Umbilical cord (tissue), 2 donors: ENCODE measurements around the gene PPP2R2D. TPM values are rescaled to one million over a fixed set of nuclear protein-coding genes. Genes with fewer than 3 reads are reported as not detected.
"Not testable (repeated sequence)": the region's sequence is repeated elsewhere in the genome, so short reads cannot be mapped to it uniquely, and the experiment has no call there.

Experiments used
- DNase-seq: peaks from one replicate; pipeline ENCODE4 v3.0.0-alpha.2; 2015; ENCODE audit warnings: low spot score
- total RNA-seq: library from RNA; depleted of rRNA; stranded (reverse); fragments of >200 nt; gene quantifications from one replicate; pipeline ENCODE4 v1.2.3, GENCODE V29; 2014; ENCODE audit warnings: low replicate concordance; ENCODE audit not compliant: insufficient read depth

Gene PPP2R2D
- total RNA-seq, 1 donor from 2014 or later, result 18.3 TPM

DNA sequence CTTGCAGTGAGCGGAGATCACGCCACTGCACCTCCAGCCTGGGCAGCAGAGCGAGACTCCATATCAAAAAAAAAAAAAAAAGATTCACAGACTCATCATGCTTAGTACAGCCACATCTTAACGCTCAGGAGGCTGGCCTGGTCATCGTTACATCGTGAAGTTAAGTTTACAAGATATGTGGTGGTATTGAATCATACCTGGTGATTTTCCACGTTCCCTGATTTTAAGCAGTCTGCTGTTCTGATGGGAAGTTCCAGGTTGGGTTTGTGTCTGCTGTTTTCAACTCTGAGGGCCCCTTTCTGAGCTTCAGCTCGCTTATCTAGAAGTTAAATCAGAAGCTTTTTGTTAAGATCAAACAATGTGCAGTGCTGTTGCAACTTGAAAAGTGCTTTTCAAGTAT lies 6.9 kb downstream of the PPP2R2D start:
- DNase-seq, result peak; percentile 29

DNA sequence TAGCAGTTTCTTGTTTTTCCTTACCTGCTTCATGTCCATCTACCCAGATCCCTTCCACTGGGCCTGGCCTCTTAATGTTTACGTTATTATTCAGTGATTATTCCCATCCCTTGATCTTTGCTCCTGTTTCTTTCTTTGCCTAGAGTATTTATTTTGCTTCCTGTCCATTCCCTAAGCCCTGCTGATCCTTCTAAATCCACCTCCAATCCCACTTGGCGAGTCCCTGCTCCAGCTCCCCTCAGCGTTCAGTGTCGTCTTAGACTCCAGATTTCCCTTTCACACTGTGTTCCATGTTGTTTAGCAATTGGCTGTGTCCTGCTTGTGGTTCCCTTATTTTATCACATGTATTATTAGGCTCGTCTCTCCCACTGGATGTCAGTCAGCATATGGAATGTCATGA lies 7.3 kb downstream of the PPP2R2D start:
- DNase-seq, result peak; percentile 71

GRCh38 chr10:131909014-131909808 lies 8.4 kb downstream of the PPP2R2D start:
- DNase-seq, result no peak

- DNase-seq, result no peak
Observed at GRCh38 chr10:131909929-131910328, 9.1 kb downstream of the PPP2R2D start.

DNA sequence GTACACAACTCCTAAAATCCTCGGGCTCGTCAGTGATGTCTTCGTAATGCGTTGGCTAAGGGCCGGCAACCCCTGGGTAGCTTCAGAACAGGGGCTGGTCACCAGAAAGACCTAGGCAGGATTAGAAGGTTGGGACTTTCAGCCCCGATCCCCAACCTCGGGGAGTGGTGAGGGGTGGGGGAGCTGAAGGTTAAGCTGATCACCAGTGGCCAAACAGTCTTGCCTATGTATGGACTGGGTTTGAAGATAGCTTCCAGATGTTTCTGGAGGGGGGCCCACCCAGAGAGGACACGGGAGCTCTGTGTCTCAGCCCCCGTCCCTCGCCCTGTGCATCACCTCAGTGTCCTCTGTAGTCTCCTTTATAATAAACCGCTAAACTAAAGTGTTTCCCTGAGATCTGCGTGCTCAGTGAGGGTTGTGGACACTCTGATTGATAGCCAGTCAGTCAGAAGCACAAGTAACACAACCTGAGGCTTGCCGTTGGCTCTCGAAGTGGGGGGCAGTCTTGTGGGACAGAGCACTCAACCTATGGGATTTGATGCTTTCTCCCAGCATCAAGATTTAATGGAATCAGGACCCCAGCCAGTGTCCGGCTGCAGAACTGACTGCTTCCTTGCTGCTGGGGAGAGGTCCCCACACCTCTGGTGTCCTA lies 10.0 kb downstream of the PPP2R2D start:
- DNase-seq, result no peak

DNA sequence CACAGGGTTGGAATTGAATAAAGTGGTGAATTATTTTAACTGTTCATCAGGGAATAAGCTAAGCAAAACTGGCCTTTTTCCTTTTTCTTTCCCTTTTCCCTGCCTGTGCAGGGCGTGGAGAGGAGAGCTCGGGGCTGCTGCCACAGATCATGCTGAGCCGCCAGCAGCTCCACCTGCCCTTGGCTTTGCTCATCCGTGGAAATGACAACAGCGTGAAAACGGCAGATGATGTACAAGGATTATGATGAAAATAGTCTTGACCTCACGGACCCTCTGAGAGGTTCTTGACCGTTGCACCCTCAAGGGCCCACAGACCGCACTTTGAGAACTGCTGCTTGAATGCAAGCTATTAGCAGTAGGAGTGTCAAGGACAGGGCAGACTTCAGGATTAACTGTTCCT lies 10.6 kb downstream of the PPP2R2D start:
- DNase-seq, result no peak

GRCh38 chr10:131912620-131913019 lies 11.8 kb downstream of the PPP2R2D start:
- no peak for DNase-seq

GRCh38 chr10:131915484-131915883 lies 14.7 kb downstream of the PPP2R2D start:
- no peak for DNase-seq

DNA sequence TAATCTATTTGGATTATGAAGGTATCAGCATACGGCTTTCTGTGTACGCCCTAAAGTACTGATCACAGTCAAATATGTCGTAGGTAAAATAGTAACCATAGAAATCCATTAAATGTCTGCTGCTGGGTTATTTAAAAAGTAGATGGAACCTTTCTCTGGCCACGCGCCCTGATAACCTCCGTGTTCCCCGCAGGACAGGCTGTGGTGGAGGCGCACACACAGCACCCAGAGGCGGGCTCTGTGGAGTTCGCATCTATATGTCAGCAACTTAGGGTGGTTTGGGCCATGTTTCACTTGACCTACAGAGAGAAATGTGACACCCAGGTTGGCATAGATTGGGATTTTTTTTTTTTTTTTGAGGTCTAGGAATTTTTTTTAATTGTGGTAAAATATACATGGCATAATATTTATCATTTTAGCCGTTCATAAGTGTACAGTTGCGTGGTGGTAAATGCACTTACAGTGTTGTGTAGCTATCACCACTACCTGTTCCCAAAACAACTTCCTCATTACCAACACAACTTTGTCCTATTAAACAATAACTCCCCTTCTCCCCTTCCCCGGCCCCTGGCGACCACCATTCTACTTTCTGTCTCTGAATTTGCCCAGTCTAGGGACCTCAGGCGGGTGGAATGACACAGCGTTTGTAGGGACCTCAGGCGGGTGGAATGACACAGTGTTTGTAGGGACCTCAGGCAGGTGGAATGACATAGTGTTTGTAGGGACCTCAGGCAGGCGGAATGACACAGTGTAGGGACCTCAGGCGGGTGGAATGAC lies 15.4 kb downstream of the PPP2R2D start:
- DNase-seq, result no peak

- not testable (repeated sequence) for DNase-seq
Observed at GRCh38 chr10:131916767-131917160, 16.0 kb downstream of the PPP2R2D start.

- not testable (repeated sequence) for DNase-seq
Observed at GRCh38 chr10:131917496-131917895, 16.7 kb downstream of the PPP2R2D start.

- not testable (repeated sequence) for DNase-seq
Observed at GRCh38 chr10:131919461-131919860, 18.7 kb downstream of the PPP2R2D start.

- no peak for DNase-seq
Observed at GRCh38 chr10:131920151-131920550, 19.3 kb downstream of the PPP2R2D start.

DNA sequence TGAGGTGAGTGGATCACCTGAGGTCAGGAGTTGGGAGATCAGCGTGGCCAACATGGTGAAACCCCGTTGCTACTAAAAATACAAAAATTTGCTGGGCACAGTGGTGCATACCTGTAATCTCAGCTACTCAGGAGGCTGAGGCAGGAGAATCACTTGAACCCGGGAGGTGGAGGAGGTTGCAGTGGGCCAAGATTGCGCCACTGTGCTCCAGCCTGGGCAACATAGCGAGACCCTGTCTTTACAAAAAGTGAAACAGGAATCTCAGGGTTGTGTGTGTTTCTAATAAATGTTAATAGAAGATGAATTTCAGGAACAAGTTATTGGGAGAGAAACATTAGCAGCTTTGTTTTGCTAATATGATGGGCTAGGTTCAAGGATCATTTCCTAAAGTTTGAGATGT lies 19.9 kb downstream of the PPP2R2D start:
- DNase-seq, result no peak

DNA sequence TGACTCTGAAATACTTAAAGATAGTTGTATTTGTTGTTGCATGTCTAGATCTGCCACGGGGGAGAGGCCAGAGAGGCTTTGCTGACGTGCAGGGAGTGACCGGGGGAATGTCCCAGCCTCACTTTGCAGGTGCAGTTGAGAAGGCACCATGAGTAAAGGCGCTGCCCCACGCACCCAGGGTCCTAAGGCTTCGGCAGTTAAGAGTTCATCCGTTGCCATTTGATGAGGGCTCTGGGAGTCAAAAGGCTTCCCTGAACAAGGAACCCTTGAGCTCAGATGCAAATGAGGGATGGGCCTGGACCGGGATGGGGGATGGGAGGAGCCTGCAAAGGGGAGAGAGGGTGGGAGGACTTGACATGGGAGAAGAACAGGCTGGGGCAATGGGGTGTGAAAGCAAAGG lies 20.4 kb downstream of the PPP2R2D start:
- DNase-seq, result peak; percentile 31

DNA sequence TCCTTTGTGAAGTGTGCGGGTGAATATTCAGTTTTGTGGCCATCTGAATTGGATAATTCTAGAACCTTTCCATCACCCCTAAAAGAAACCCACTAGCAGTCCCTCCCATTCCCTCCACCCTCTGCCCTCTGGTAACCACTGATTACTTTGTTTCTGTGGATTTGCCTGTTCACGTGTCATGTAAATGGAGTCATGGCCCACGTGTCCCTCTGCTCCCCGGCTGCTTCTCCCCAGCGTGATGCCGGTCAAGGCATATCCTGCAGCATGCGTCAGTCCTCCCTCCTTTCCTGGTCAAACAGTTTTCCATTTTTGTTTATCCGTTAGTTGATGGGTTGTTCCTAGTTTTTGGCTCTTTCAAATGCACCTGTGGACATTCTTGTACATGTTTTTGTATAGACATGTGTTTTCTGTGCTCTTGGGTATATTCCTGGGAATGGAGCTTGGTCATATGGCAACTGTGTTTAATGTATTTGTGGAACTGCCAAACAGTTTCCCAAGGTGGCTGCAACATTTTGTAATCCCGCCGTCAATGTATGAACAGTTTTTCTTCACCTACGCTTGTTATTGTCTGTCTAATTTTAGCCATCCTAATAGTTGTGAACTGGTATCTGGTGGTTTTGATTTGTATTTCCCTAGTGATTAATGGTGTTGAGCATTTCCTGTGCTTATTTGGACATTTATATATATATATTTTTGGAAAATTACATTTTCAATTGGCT lies 22.4 kb downstream of the PPP2R2D start:
- no peak for DNase-seq

DNA sequence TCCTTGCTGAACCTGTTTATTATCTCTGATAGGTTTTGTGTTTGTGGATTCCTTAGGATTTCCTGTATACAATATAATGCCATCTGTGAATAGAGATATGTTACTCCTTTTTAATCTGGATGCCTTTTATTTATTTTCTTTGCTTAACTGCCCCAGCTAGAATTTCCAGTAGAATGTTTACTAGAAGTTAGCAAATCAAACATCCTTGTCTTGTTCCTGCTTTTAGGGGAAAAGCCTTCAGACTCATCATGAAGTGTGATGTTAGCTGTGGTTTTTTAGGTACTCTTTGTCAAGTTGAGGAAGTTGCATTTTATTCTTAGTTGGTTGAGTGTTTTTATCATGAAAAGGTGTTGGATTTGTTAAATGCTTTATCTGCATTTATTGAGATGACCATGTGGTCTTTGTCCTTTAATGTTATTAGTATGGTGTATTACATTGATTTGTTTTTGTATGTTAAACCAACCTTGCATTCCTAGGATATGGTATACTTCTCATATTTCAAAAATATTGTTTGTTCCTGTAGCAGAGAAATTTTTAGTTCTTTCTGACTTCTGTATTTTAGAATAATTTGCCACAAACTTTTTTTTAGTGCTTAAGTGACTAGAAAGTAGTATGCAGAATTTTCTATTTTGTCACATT lies 24.3 kb downstream of the PPP2R2D start:
- DNase-seq, result no peak

DNA sequence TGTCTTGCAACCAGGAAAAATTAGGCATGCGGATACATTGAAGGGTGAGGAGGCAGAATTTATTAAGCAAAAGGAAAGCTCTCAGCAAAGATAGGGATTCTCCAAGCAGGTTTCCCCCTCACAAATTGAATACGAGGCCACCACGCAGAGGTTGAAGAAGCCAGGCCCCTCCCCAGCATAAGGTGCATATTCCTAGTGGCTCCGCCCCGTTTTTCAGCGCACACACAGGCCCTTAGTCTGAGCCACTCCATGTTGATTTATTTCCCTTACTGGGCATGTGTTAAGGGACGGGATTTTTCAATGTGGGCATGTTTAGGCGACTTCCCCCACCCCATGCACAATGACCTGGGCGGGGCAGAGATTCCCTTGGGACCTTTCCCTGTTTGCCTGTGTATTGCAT lies 24.9 kb downstream of the PPP2R2D start:
- DNase-seq, result no peak

- no peak for DNase-seq
Observed at GRCh38 chr10:131926253-131926652, 25.4 kb downstream of the PPP2R2D start.

GRCh38 chr10:131926743-131927595 lies 26.2 kb downstream of the PPP2R2D start:
- no peak for DNase-seq
